HUES6 (cell line): Measurements from ENCODE around the gene GALR1.
"Not testable (repeated sequence)": the region's sequence is repeated elsewhere in the genome, so short reads cannot be mapped to it uniquely, and the experiment has no call there.

Source experiments
- H3K27ac ChIP-seq: 2 replicates; pipeline ENCODE4 v1.7.0; 2013; ENCODE audit warnings: low read depth, mild to moderate bottlenecking, low read length, inconsistent platforms
- H3K27me3 ChIP-seq: 2 replicates; pipeline ENCODE4 v1.6.1; 2013; ENCODE audit warnings: low read length; ENCODE audit not compliant: control insufficient read depth, insufficient read depth
- H3K36me3 ChIP-seq: 2 replicates; pipeline ENCODE4 v1.6.1; 2013; ENCODE audit warnings: low read length; ENCODE audit not compliant: control insufficient read depth, insufficient read depth
- H3K4me1 ChIP-seq: 2 replicates; pipeline ENCODE4 v1.6.1; 2013; ENCODE audit warnings: low read length; ENCODE audit not compliant: control insufficient read depth, insufficient read depth
- H3K4me3 ChIP-seq: 2 replicates; pipeline ENCODE4 v1.5.1; 2013; ENCODE audit warnings: low read depth, low read length
- H3K9ac ChIP-seq: one replicate; pipeline ENCODE4 v1.6.1; 2013; ENCODE audit warnings: mild to moderate bottlenecking, low read length
- H3K9me3 ChIP-seq: 2 replicates; pipeline ENCODE4 v1.6.1; 2013; ENCODE audit warnings: low read depth, low read length; ENCODE audit not compliant: control insufficient read depth, insufficient read depth

GALR1 gene

GRCh38 chr18:77250926-77251729, 1.5 kb downstream of the GALR1 start:
- Histone ChIP-seq H3K36me3 (no peaks in the 10 kb centered on the region), H3K27me3 (peaks cover 72% of the 10 kb centered on the region), H3K4me1 (peaks cover 20% of the 10 kb centered on the region), H3K9me3 (peaks cover 12% of the 10 kb centered on the region), H3K9ac (no peak overlapping the region), H3K27ac (no peak overlapping the region), H3K4me3 (peak overlapping the region; percentile 56)

- Histone ChIP-seq H3K27me3 (peaks cover 69% of the 10 kb centered on the region), H3K9ac (no peak overlapping the region), H3K4me3 (peak overlapping the region; percentile 56), H3K9me3 (peaks cover 9% of the 10 kb centered on the region), H3K36me3 (no peaks in the 10 kb centered on the region), H3K27ac (no peak overlapping the region), H3K4me1 (peaks cover 20% of the 10 kb centered on the region)
Observed at GRCh38 chr18:77251730-77252050, 2.0 kb downstream of the GALR1 start.

GRCh38 chr18:77254711-77255405, 5.2 kb downstream of the GALR1 start:
- Histone ChIP-seq H3K9ac (no peak overlapping the region), H3K27me3 (peaks cover 45% of the 10 kb centered on the region), H3K36me3 (no peaks in the 10 kb centered on the region), H3K27ac (no peak overlapping the region), H3K4me3 (no peak overlapping the region), H3K9me3 (peaks cover 9% of the 10 kb centered on the region; the same call in 1 of the 2 replicates), H3K4me1 (peaks cover 20% of the 10 kb centered on the region)

- H3K9me3 ChIP-seq = peaks cover 9% of the 10 kb centered on the region; the same call in 1 of the 2 replicates
- no peak overlapping the region for H3K4me3 ChIP-seq
- H3K27me3 ChIP-seq = peaks cover 38% of the 10 kb centered on the region
- no peak overlapping the region for H3K27ac ChIP-seq
- no peak overlapping the region for H3K9ac ChIP-seq
- no peaks in the 10 kb centered on the region for H3K36me3 ChIP-seq
- peaks cover 20% of the 10 kb centered on the region for H3K4me1 ChIP-seq
Observed at GRCh38 chr18:77255426-77256105, 5.9 kb downstream of the GALR1 start.

- peaks cover 23% of the 10 kb centered on the region for H3K9me3 ChIP-seq
- H3K27ac ChIP-seq = no peak overlapping the region
- no peaks in the 10 kb centered on the region for H3K4me1 ChIP-seq
- no peaks in the 10 kb centered on the region for H3K36me3 ChIP-seq
- no peak overlapping the region for H3K9ac ChIP-seq
- no peak overlapping the region for H3K4me3 ChIP-seq
- H3K27me3 ChIP-seq = no peaks in the 10 kb centered on the region
Observed at GRCh38 chr18:77262643-77263465, 13.2 kb downstream of the GALR1 start.

- Histone ChIP-seq H3K27me3 (no peaks in the 10 kb centered on the region), H3K36me3 (no peaks in the 10 kb centered on the region), H3K27ac (no peak overlapping the region), H3K9me3 (peaks cover 23% of the 10 kb centered on the region), H3K9ac (no peak overlapping the region), H3K4me3 (no peak overlapping the region), H3K4me1 (no peaks in the 10 kb centered on the region)
Observed at GRCh38 chr18:77263466-77263763, 13.8 kb downstream of the GALR1 start.

GRCh38 chr18:77267969-77268368, 18.3 kb downstream of the GALR1 start:
- no peaks in the 10 kb centered on the region for H3K36me3 ChIP-seq
- no peak overlapping the region for H3K4me3 ChIP-seq
- no peak overlapping the region for H3K27ac ChIP-seq
- peaks cover 14% of the 10 kb centered on the region for H3K9me3 ChIP-seq
- no peaks in the 10 kb centered on the region for H3K27me3 ChIP-seq
- H3K9ac ChIP-seq = no peak overlapping the region
- peaks cover 24% of the 10 kb centered on the region for H3K4me1 ChIP-seq

- H3K4me1 ChIP-seq = peaks cover 26% of the 10 kb centered on the region
Observed at GRCh38 chr18:77268456-77268855, 18.8 kb downstream of the GALR1 start.

GRCh38 chr18:77271576-77272481, 22.2 kb downstream of the GALR1 start:
- peak overlapping the region; percentile 68 for H3K9ac ChIP-seq
- H3K4me3 ChIP-seq = peak overlapping the region; percentile 19

More at GRCh38 chr18:77268456-77268855, 18.8 kb downstream of the GALR1 start:
- Histone ChIP-seq H3K36me3 (no peaks in the 10 kb centered on the region), H3K4me3 (no peak overlapping the region), H3K9me3 (peaks cover 14% of the 10 kb centered on the region), H3K27ac (no peak overlapping the region), H3K27me3 (no peaks in the 10 kb centered on the region), H3K9ac (no peak overlapping the region)

GRCh38 chr18:77290841-77291240, 41.2 kb downstream of the GALR1 start:
- not testable (repeated sequence) for H3K36me3 ChIP-seq, H3K9ac ChIP-seq, H3K27me3 ChIP-seq, H3K4me1 ChIP-seq, H3K9me3 ChIP-seq, H3K27ac ChIP-seq, H3K4me3 ChIP-seq

More at GRCh38 chr18:77271576-77272481, 22.2 kb downstream of the GALR1 start:
- H3K27ac ChIP-seq = peak overlapping the region; percentile 84
- H3K9me3 ChIP-seq = peaks cover 5% of the 10 kb centered on the region
- H3K27me3 ChIP-seq = no peaks in the 10 kb centered on the region
- H3K4me1 ChIP-seq = peaks cover 26% of the 10 kb centered on the region
- no peaks in the 10 kb centered on the region for H3K36me3 ChIP-seq
